UCSD-AML1 (cell line): ENCODE measurements around the gene SURF4.

Experiments used
- DNase-seq: peaks from one replicate; lab custom pipeline; 2025; ENCODE audit not compliant: unreplicated experiment; lab: John Stamatoyannopoulos, UW

Gene SURF4

GRCh38 chr9:133375724-133376654 lies at the start of gene SURF4, which contains the start of gene STKLD1:
TSS of gene SURF4 (minus strand) at chr9:133376060. CDS start at chr9:133375969, 91 bp downstream.
TSS of gene STKLD1 (plus strand) at chr9:133376366. CDS start at chr9:133376474, 108 bp downstream.
- peak; percentile 98 for DNase-seq

- DNase-seq: no peak
Measured at GRCh38 chr9:133425049-133425632, 49.3 kb upstream of the SURF4 start.

- DNase-seq: no peak
Measured at GRCh38 chr9:133424187-133424586, 48.3 kb upstream of the SURF4 start.

GRCh38 chr9:133423216-133423615 lies 47.4 kb upstream of the SURF4 start:
- no peak for DNase-seq

- DNase-seq: no peak
Measured at GRCh38 chr9:133421615-133422542, 46.0 kb upstream of the SURF4 start, which contains the start of gene ADAMTS13. TSS of gene ADAMTS13 (plus strand) at chr9:133422367. CDS start at chr9:133422444, 77 bp downstream.

GRCh38 chr9:133420392-133420827 lies 44.5 kb upstream of the SURF4 start:
- DNase-seq: no peak

- no peak for DNase-seq
Measured at GRCh38 chr9:133419005-133419404, 43.1 kb upstream of the SURF4 start.

GRCh38 chr9:133417541-133418461 lies 41.9 kb upstream of the SURF4 start, which contains the start of gene REXO4:
TSS of gene REXO4 (minus strand) at chr9:133418010. CDS start at chr9:133417844, 166 bp downstream.
- DNase-seq: peak; percentile 93

- DNase-seq: no peak
Measured at GRCh38 chr9:133415170-133415569, 39.3 kb upstream of the SURF4 start.

- DNase-seq: no peak
Measured at GRCh38 chr9:133408042-133408441, 32.2 kb upstream of the SURF4 start.

- peak; percentile 71 for DNase-seq
Measured at GRCh38 chr9:133406480-133407307, 30.8 kb upstream of the SURF4 start.

- DNase-seq: no peak
Measured at GRCh38 chr9:133405508-133406438, 29.9 kb upstream of the SURF4 start.

- DNase-seq: no peak
Measured at GRCh38 chr9:133404454-133405002, 28.7 kb upstream of the SURF4 start.

GRCh38 chr9:133403766-133404453 lies 28.1 kb upstream of the SURF4 start:
- no peak for DNase-seq

- DNase-seq: no peak
Measured at GRCh38 chr9:133402689-133403088, 26.8 kb upstream of the SURF4 start.

GRCh38 chr9:133401588-133401987 lies 25.7 kb upstream of the SURF4 start:
- DNase-seq: no peak

- DNase-seq: no peak
Measured at GRCh38 chr9:133400292-133400691, 24.4 kb upstream of the SURF4 start.
